ENCODE results near the gene STRN4.
A peak's percentile ranks its signal among the peaks of the same experiment; 100 is the strongest.
"Not testable (repeated sequence)": the region's sequence is repeated elsewhere in the genome, so short reads cannot be mapped to it uniquely, and the experiment has no call there.

Gene STRN4

GRCh38 chr19:46773018-46773399 is 26.8 kb upstream of the STRN4 start:
- DNase-seq, result no peak

GRCh38 chr19:46772170-46773017 is 26.1 kb upstream of the STRN4 start:
- no peak for DNase-seq

GRCh38 chr19:46768746-46769145 is 22.5 kb upstream of the STRN4 start:
- DNase-seq, result not testable (repeated sequence)

- peak; percentile 50 for DNase-seq
Observed at GRCh38 chr19:46766569-46767317, 20.5 kb upstream of the STRN4 start.

GRCh38 chr19:46764817-46765291 is 18.6 kb upstream of the STRN4 start:
- no peak for DNase-seq

GRCh38 chr19:46762245-46762890 is 16.1 kb upstream of the STRN4 start:
- no peak for DNase-seq

GRCh38 chr19:46761418-46761831 is 15.2 kb upstream of the STRN4 start:
- no peak for DNase-seq

- not testable (repeated sequence) for DNase-seq
Observed at GRCh38 chr19:46760897-46761296, 14.6 kb upstream of the STRN4 start.

GRCh38 chr19:46760363-46760762 is 14.1 kb upstream of the STRN4 start:
- DNase-seq, result no peak

GRCh38 chr19:46759817-46760333 is 13.6 kb upstream of the STRN4 start:
- DNase-seq, result no peak

GRCh38 chr19:46759206-46759605 is 13.0 kb upstream of the STRN4 start:
- DNase-seq, result no peak

- no peak for DNase-seq
Observed at GRCh38 chr19:46756544-46756888, 10.3 kb upstream of the STRN4 start.

GRCh38 chr19:46755853-46756543 is 9.7 kb upstream of the STRN4 start:
- no peak for DNase-seq

GRCh38 chr19:46755077-46755852 is 9.0 kb upstream of the STRN4 start:
- no peak for DNase-seq

GRCh38 chr19:46753420-46754155 is 7.3 kb upstream of the STRN4 start:
- DNase-seq, result peak; percentile 59

- peak; percentile 57 for DNase-seq
Observed at GRCh38 chr19:46748325-46749109, 2.3 kb upstream of the STRN4 start.

- DNase-seq, result peak; percentile 36
Observed at GRCh38 chr19:46745521-46746280, 549 bp downstream of the STRN4 start, which contains the start of gene FKRP. Gene FKRP, plus strand, starts transcription at chr19:46746057. Its CDS starts 9,394 bp downstream, at chr19:46755451.

- no peak for DNase-seq
Observed at GRCh38 chr19:46745030-46745429, 1.2 kb downstream of the STRN4 start.

- DNase-seq, result no peak
Observed at GRCh38 chr19:46744005-46744691, 2.1 kb downstream of the STRN4 start.

All from central memory CD4-positive, alpha-beta T cell (primary cell).